Activated CD4-positive, alpha-beta T cell treated with anti-CD3 and anti-CD28 coated beads, Interleukin-2, Interleukin-4, amounts not matched to agents 100 ng/mL and 50 ng/mL, durations not matched to agents 16 hours and 8 hours (primary cell): ENCODE measurements around the gene OR51A4.
"Not testable (repeated sequence)": the region's sequence is repeated elsewhere in the genome, so short reads cannot be mapped to it uniquely, and the experiment has no call there.

Experiments used
- DNase-seq: peaks from one replicate; pipeline ENCODE4 v3.0.0-alpha.2; 2020; ENCODE audit warnings: low spot score

The OR51A4 gene, protein sequence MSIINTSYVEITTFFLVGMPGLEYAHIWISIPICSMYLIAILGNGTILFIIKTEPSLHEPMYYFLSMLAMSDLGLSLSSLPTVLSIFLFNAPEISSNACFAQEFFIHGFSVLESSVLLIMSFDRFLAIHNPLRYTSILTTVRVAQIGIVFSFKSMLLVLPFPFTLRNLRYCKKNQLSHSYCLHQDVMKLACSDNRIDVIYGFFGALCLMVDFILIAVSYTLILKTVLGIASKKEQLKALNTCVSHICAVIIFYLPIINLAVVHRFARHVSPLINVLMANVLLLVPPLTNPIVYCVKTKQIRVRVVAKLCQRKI

GRCh38 chr11:4947505-4947904 is at the start of gene OR51A4:
Gene OR51A4 (minus strand): TSS chr11:4947605. CDS start chr11:4947100, 505 bp downstream.
- DNase-seq, result no peak

DNA sequence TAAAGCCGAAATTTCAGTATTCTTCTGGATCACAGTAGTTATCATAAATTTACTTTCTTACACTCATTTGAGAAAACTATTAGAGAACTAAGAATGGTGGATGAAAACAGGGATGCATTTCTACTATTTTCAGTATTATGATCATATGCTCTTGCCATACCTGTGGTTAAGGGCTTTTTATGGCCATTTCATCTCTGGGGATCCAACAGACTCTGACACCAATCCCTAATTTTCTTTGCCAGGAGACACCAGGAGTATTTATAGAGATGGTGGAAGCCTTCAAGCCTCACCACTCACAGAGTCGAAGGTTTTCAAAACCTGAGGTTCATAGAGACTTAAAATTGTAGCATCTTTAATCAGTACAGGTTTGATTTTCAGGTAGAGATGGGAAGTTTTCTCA is 47.1 kb upstream of the OR51A4 start, which contains the start of gene OR51L1:
OR51L1 (plus strand) TSS at position 301 of the 400 bp plus-strand sequence. CDS start 4,132 bp downstream, outside the sequence.
- DNase-seq, result no peak

- no peak for DNase-seq
Observed at GRCh38 chr11:4991060-4991459, 43.7 kb upstream of the OR51A4 start.

GRCh38 chr11:4983841-4984240 is 36.4 kb upstream of the OR51A4 start:
- no peak for DNase-seq

DNA sequence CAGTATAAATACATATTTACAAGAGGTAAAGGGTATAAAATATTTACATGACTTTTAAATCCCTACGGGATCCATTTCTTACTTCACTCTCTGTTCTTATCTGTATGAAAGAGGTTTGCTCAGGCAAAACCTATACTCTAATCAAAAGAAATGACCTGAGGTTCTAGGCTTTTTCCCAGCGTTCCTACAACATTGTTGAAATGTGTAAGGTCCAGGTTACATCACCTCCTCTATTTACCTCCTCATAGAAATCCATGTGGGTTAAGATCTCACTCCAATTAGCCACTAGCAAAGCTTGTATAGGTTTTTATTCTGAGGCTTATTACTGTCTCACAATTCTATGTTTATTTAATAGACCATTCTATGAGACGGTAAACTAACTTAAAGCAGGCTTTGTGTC is 35.3 kb upstream of the OR51A4 start:
- no peak for DNase-seq

DNA sequence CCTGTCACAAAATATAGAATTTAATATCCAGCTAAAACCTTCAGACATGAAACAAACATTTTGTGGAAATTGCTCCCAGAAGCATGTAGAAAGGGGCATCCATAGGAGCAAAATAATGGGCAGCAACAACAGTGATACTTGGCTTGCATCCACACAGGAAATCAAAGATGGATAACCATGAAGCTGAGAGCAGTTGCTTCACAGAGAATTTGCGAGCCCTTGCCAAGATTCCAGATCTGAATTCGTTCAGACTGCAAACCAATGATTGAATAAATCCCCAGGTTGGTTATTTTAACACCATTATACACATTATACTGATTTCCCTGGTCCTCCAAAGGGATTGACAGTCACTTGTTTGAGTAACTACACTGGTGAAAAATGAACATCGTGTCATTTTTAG is 31.6 kb upstream of the OR51A4 start:
- no peak for DNase-seq

- DNase-seq, result no peak
Observed at GRCh38 chr11:4975436-4975835, 28.0 kb upstream of the OR51A4 start.

DNA sequence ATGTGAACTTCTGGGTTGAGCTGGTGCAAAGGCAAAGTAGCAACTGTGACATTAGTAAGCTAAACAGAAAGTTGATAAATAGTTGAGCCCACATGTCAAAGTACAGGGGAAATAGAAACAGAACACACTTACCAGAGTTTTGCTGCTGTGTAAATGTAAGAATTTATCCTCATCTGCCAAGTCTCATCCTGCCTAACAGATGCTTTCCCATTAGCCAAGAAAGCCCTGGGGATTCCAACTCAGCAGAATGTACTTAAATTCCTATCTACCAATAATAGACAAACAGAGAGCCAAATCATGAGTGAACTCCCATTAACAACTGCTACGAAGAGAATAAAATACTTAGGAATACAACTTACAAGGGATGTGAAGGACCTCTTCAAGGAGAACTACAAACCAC is 15.4 kb upstream of the OR51A4 start:
- DNase-seq, result no peak

- peak; percentile 5 for DNase-seq
Observed at GRCh38 chr11:4960877-4961276, 13.5 kb upstream of the OR51A4 start.

GRCh38 chr11:4957396-4957795 is 10.0 kb upstream of the OR51A4 start:
- no peak for DNase-seq

DNA sequence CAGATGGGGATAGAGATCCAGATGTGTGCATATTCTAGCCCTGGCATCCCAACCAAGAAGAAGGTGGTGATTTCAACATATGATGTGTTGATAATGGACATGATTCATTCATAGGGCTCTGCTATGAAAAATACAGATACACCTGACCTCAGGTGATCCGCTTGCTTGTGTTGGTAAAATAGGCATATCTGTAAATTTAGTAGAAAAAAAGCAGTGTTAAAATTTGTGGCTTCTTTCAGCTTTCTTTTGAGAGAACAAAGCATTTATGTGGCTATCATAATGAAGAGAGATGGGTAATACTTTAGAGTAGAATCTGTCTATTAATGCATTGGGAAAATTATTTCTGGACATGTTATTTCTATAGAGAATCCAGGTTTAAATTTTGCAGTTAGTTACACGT is 8.2 kb upstream of the OR51A4 start, which contains the start of gene OR51A2:
OR51A2 (minus strand) TSS at position 101 of the 400 bp plus-strand sequence; CDS start at position 101, 0 bp downstream.
- not testable (repeated sequence) for DNase-seq

DNA sequence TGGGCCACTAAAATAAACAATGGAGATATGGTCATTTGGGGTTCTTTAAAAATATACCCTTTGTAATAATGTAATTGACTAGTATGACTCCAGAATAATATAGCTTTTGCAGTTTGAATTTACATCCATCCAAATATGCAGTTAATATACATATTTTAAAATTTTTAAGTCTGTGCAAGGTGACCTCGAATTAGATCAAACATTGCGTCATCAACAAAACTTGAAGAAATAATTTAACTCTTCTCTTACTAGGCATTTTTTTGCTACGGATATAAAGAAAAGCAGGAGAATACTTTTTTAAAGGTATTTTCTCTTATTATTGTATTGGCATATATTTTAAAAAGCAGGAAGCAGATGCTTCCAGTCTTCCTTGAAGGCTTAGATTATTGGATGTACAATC is 10.7 kb downstream of the OR51A4 start:
- no peak for DNase-seq

GRCh38 chr11:4932751-4933150 is 14.7 kb downstream of the OR51A4 start:
- DNase-seq, result no peak

DNA sequence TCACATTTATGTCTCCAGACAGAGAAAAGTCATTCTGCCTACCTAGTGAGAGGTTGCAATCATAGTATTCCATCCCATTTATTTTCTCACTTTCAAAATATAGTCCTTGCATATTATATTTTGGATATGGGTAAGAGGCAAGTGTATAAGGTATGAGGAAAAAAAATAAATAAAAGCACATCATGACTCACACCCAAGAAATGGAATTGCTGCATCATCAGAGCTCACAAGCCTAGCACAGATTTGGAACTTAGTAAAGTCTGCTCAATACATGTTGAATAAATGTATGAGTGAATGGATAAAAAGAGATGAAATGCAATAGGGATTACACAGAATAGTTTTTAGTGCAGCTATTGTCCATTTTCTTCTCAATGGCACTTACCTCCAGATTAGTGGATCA is 20.8 kb downstream of the OR51A4 start:
- DNase-seq, result no peak

DNA sequence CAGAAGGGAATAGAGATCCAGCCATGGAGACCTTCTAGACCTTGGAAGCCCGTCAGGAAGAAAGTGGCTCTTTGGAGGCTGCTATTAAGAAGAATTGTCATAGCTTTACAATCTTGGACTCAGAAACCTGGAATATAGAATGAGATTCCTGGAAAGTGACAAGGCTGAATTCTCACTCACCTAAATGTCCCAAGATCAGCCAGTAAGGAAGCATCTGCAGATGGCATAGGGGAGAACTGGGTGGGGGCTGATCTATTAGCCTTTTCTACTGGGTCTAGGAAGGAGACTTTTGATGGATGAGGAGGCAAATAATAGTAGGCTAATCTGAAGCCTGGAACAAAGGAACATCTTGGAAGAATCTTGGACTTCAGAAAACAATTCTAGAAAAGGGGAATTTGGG is 23.2 kb downstream of the OR51A4 start, which contains the start of gene OR51G1:
OR51G1 (minus strand) TSS at position 101 of the 400 bp plus-strand sequence; CDS start at position 101, 0 bp downstream.
- DNase-seq, result no peak

GRCh38 chr11:4922304-4922703 is 25.1 kb downstream of the OR51A4 start:
- no peak for DNase-seq

DNA sequence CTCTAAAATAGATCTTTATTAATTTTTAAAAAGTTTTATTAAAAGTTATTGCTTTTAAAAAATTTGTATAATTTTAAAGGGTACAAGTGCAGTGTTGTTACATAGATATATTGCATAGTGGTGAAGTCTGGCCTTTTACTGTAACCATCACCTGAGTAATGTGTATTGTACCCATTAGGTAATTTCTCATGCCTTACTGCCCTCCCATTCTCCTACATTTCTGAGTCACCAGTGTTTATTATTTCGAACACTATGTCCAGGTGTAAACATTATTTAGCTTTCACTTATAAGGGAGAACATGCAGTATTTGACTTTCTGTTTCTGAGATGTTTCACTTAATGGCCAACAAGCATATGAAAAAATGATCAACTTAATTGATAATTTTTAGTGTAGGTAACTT is 25.6 kb downstream of the OR51A4 start:
- no peak for DNase-seq

- no peak for DNase-seq
Observed at GRCh38 chr11:4919250-4919649, 28.2 kb downstream of the OR51A4 start, which contains the start of gene OR51G2. Gene OR51G2 (minus strand): TSS chr11:4919350. CDS start chr11:4915663, 3,687 bp downstream.

- DNase-seq, result no peak
Observed at GRCh38 chr11:4916581-4916980, 30.8 kb downstream of the OR51A4 start.

DNA sequence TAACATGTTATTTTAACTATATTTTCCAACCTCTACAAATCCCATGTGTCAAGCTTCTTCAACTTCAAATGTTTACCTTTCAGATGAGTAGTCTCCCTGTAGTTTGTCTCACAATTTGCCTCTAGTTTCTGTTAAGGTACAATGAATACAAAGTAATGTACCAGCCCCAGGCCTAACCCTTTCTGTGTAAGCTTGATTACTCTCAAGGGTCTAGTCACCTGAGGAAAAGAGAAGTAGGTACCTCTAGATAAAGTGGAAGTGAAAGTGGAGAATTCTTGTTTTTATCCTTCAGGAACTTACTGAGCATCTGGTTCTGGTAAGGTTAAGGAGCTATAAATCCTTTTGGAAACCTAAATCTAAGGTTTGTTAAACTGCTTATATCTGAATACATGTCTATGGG is 43.9 kb downstream of the OR51A4 start, which contains the start of gene OR51A7:
OR51A7 (plus strand) TSS at position 300 of the 400 bp plus-strand sequence. CDS start 3,587 bp downstream, outside the sequence.
- no peak for DNase-seq
